ENCODE measurements around the gene DNMBP.

DNA sequence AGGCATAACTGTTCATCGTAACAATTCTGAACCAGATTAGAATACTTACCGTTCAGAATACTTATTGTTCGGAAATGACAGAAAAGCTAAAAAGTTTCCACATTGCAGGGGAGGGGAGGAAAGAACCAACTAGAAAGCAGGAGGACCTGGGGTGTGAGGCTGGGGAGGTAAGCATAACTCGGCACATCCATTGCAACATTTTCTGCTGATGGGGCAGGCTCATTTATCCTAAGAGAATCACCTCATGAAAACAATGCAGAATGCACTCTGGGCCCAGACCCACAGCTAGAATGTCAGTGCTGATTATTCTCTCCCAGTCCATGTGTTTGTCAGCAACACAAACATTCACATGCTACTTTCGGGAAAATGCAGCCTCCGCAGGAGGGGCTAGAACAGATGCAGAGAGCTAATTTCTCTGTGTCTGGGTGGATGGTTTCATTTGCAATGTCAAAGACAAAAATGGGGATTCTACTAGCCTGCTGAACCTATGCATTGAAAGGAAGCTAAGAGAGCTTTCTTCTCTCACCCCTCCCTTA is 9.6 kb downstream of the DNMBP start:
- TF ChIP-seq CEBPB (IDR thresholded peaks at IDR 0.05) (no peak), MYC (IDR thresholded peaks at IDR 0.05; ENCODE audit: borderline replicate concordance, low read length) (no peak), ESRRA (IDR thresholded peaks at IDR 0.05; ENCODE audit: borderline replicate concordance, low read length) (no peak)
- TF ChIP-seq, protein P1, sequence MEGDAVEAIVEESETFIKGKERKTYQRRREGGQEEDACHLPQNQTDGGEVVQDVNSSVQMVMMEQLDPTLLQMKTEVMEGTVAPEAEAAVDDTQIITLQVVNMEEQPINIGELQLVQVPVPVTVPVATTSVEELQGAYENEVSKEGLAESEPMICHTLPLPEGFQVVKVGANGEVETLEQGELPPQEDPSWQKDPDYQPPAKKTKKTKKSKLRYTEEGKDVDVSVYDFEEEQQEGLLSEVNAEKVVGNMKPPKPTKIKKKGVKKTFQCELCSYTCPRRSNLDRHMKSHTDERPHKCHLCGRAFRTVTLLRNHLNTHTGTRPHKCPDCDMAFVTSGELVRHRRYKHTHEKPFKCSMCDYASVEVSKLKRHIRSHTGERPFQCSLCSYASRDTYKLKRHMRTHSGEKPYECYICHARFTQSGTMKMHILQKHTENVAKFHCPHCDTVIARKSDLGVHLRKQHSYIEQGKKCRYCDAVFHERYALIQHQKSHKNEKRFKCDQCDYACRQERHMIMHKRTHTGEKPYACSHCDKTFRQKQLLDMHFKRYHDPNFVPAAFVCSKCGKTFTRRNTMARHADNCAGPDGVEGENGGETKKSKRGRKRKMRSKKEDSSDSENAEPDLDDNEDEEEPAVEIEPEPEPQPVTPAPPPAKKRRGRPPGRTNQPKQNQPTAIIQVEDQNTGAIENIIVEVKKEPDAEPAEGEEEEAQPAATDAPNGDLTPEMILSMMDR (IDR thresholded peaks at IDR 0.05) = no peak
